B cell (primary cell): ENCODE measurements around the gene TMED5.

Experiments
- EZH2 ChIP-seq: IDR thresholded peaks from 2 replicates; pipeline ENCODE4 v1.6.1; 2012; ENCODE audit warnings: borderline replicate concordance, low read depth, mild to moderate bottlenecking, moderate library complexity, low read length; ENCODE audit not compliant: insufficient read depth, poor library complexity, severe bottlenecking
- TF ChIP-seq, protein P1 (sequence below): fragments of 200-600 bp; IDR thresholded peaks from one replicate; pipeline ENCODE4 v1.8.0; 2022; ENCODE audit warnings: antibody characterized with exemption, mild to moderate bottlenecking

DNA sequence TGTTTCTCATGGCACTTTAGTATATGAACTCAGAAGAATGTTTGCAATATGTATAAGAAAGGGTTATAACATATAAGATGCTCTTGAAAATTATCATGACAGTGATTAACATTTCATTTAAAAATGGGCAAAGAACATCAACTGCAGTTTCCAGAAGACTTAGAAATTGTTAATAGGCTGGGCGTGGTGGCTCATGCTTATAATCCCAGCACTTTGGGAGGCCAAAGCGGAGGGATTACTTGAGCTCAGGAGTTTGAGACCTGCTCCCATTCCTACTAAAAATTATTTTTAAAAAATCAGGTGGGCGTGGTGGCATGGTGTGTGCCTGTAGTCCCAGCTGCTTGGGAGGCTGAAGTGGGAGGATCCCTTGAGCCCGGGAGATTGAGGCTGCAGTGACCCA, 78.1 kb downstream of the TMED5 start:
- TF ChIP-seq, protein P1, sequence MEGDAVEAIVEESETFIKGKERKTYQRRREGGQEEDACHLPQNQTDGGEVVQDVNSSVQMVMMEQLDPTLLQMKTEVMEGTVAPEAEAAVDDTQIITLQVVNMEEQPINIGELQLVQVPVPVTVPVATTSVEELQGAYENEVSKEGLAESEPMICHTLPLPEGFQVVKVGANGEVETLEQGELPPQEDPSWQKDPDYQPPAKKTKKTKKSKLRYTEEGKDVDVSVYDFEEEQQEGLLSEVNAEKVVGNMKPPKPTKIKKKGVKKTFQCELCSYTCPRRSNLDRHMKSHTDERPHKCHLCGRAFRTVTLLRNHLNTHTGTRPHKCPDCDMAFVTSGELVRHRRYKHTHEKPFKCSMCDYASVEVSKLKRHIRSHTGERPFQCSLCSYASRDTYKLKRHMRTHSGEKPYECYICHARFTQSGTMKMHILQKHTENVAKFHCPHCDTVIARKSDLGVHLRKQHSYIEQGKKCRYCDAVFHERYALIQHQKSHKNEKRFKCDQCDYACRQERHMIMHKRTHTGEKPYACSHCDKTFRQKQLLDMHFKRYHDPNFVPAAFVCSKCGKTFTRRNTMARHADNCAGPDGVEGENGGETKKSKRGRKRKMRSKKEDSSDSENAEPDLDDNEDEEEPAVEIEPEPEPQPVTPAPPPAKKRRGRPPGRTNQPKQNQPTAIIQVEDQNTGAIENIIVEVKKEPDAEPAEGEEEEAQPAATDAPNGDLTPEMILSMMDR, result no peak
- no peak for TF ChIP-seq EZH2
